Testis (tissue), 2 donors: ENCODE measurements around the gene TMEM74B.

Experiments used
- POLR2A ChIP-seq: fragments of 450-650 bp; IDR thresholded peaks from one replicate; pipeline ENCODE4 v1.6.1; 2017; ENCODE audit warnings: antibody characterized with exemption, mild to moderate bottlenecking, moderate library complexity
- TF ChIP-seq, protein P1 (sequence below), 3 experiments: fragments of 450-650 bp in 2 of 3; fragments of 200-600 bp in 1 of 3; sonication (generic) in 1 of 3; IDR thresholded peaks; one replicate each; pipeline ENCODE4 v1.5.1; 2016 to 2019; ENCODE audit warnings: antibody characterized with exemption in 3 of 3, mild to moderate bottlenecking in 2 of 3, moderate library complexity in 1 of 3

GRCh38 chr20:1229541-1229940 is 44.8 kb upstream of the TMEM74B start:
- TF ChIP-seq, protein P1, sequence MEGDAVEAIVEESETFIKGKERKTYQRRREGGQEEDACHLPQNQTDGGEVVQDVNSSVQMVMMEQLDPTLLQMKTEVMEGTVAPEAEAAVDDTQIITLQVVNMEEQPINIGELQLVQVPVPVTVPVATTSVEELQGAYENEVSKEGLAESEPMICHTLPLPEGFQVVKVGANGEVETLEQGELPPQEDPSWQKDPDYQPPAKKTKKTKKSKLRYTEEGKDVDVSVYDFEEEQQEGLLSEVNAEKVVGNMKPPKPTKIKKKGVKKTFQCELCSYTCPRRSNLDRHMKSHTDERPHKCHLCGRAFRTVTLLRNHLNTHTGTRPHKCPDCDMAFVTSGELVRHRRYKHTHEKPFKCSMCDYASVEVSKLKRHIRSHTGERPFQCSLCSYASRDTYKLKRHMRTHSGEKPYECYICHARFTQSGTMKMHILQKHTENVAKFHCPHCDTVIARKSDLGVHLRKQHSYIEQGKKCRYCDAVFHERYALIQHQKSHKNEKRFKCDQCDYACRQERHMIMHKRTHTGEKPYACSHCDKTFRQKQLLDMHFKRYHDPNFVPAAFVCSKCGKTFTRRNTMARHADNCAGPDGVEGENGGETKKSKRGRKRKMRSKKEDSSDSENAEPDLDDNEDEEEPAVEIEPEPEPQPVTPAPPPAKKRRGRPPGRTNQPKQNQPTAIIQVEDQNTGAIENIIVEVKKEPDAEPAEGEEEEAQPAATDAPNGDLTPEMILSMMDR (IDR thresholded peaks at IDR 0.05), result no peak
- no peak for TF ChIP-seq POLR2A
